Keratinocyte (primary cell): ENCODE data around the gene MZT2B. TPM values are rescaled to one million over a fixed set of nuclear protein-coding genes. Genes with fewer than 3 reads are reported as not detected.
"Not testable (repeated sequence)": the region's sequence is repeated elsewhere in the genome, so short reads cannot be mapped to it uniquely, and the experiment has no call there.

ENCODE experiments used
- DNase-seq: peaks from one replicate; pipeline ENCODE4 v3.0.0-alpha.2; 2011; ENCODE audit warnings: low read depth, missing footprints, low spot score
- FAIRE-seq: peaks from 2 replicates; lab custom pipeline; 2011; peaks lifted over from hg19 to GRCh38; lab: Jason Lieb, UNC
- H2AFZ ChIP-seq: 2 replicates; pipeline ENCODE4 v1.6.0; 2012; ENCODE audit warnings: low read length, control low read depth, inconsistent platforms; ENCODE audit not compliant: control insufficient read depth
- H3K27ac ChIP-seq: 2 replicates; pipeline ENCODE4 v1.5.1; 2011; ENCODE audit warnings: low read length; ENCODE audit not compliant: control insufficient read depth, insufficient read depth
- H3K27me3 ChIP-seq: 3 replicates; pipeline ENCODE4 v1.6.0; 2011; ENCODE audit warnings: low read length; ENCODE audit not compliant: control insufficient read depth, insufficient read depth; ENCODE audit errors: extremely low read depth
- H3K36me3 ChIP-seq, 2 experiments: 2 replicates in 1 of 2; 3 replicates in 1 of 2; pipeline ENCODE4 v1.5.1; 2011; ENCODE audit warnings: low read length in 2 of 2, mild to moderate bottlenecking in 1 of 2; ENCODE audit not compliant: control insufficient read depth in 2 of 2, insufficient read depth in 2 of 2; ENCODE audit errors: extremely low read depth in 1 of 2
- H3K4me1 ChIP-seq: 3 replicates; pipeline ENCODE4 v1.5.1; 2011; ENCODE audit warnings: low read length; ENCODE audit not compliant: control insufficient read depth, insufficient read depth; ENCODE audit errors: extremely low read depth
- H3K4me2 ChIP-seq: 3 replicates; pipeline ENCODE4 v1.6.0; 2011; ENCODE audit warnings: low read depth, low read length; ENCODE audit not compliant: control insufficient read depth, insufficient read depth; ENCODE audit errors: extremely low read depth
- H3K4me3 ChIP-seq, 3 experiments: fragments of 200-600 bp in 1 of 3; sonication (generic) in 1 of 3; 2 replicates in 2 of 3; 3 replicates in 1 of 3; pipeline ENCODE4 v1.5.1; 2011 to 2016; ENCODE audit warnings: low read length in 3 of 3, mild to moderate bottlenecking in 3 of 3, control low read depth in 2 of 3, inconsistent platforms in 1 of 3, low read depth in 1 of 3, mixed read lengths in 1 of 3, mixed run types in 1 of 3, moderate library complexity in 1 of 3; ENCODE audit not compliant: control insufficient read depth in 2 of 3, insufficient read depth in 2 of 3; ENCODE audit errors: extremely low read depth in 1 of 3
- H3K79me2 ChIP-seq: 2 replicates; pipeline ENCODE4 v1.6.0; 2012; ENCODE audit warnings: low read length; ENCODE audit not compliant: control insufficient read depth, insufficient read depth
- H3K9ac ChIP-seq: 3 replicates; pipeline ENCODE4 v1.6.0; 2011; ENCODE audit warnings: low read length; ENCODE audit not compliant: control insufficient read depth, insufficient read depth; ENCODE audit errors: extremely low read depth
- H3K9me1 ChIP-seq: 3 replicates; pipeline ENCODE4 v1.6.0; 2011; ENCODE audit warnings: low read length; ENCODE audit not compliant: control insufficient read depth, insufficient read depth; ENCODE audit errors: extremely low read depth
- H3K9me3 ChIP-seq: 2 replicates; pipeline ENCODE4 v1.5.1; 2012; ENCODE audit warnings: low read depth, low read length; ENCODE audit not compliant: control insufficient read depth
- H4K20me1 ChIP-seq: 3 replicates; pipeline ENCODE4 v1.6.0; 2011; ENCODE audit warnings: low read length; ENCODE audit not compliant: control insufficient read depth, insufficient read depth; ENCODE audit errors: extremely low read depth
- EZH2 ChIP-seq: IDR thresholded peaks from one replicate; pipeline ENCODE4 v1.6.1; 2012; ENCODE audit warnings: inconsistent platforms, mild to moderate bottlenecking, low read length, moderate library complexity
- dilution Hi-C: fragments of 300-500 bp; cut with MboI; formaldehyde crosslinking; loops from one replicate; pipeline ENCODE4 v1.7.0; 2020; ENCODE audit warnings: low sequenced_read_pairs; ENCODE audit not compliant: extremely low pct_ligation_motif_present
- polyA plus RNA-seq, 5 experiments: library from polyadenylated mRNA; depleted of rRNA in 3 of 5; stranded (reverse) in 3 of 5; stranded (forward) in 1 of 5; unstranded in 1 of 5; fragments of >200 nt; gene quantifications; 1 replicate in 1 of 5; 2 replicates in 3 of 5; 3 replicates in 1 of 5; pipeline versions ENCODE4 v1.2.1 to v1.2.3, GENCODE V29; 2011 to 2012; ENCODE audit warnings: missing spikeins in 2 of 5, low read depth in 1 of 5, low replicate concordance in 1 of 5
- TF ChIP-seq, protein P1 (sequence below), 3 experiments: IDR thresholded peaks in 1 of 3; conservative IDR thresholded peaks in 1 of 3; optimal IDR thresholded peaks in 1 of 3; 2 replicates in 2 of 3; 3 replicates in 1 of 3; pipeline versions ENCODE3 to v1.5.1; 2011; ENCODE audit warnings: low read length in 3 of 3, mild to moderate bottlenecking in 3 of 3, moderate library complexity in 2 of 3, control low read depth in 1 of 3, inconsistent platforms in 1 of 3; ENCODE audit not compliant: insufficient read depth in 2 of 3; ENCODE audit errors: extremely low read depth in 1 of 3

MZT2B gene
- polyA plus RNA-seq, 1 donor (not counting 4 experiments of a cell fraction or from before 2014, with no cell fraction given), result 133 TPM

DNA sequence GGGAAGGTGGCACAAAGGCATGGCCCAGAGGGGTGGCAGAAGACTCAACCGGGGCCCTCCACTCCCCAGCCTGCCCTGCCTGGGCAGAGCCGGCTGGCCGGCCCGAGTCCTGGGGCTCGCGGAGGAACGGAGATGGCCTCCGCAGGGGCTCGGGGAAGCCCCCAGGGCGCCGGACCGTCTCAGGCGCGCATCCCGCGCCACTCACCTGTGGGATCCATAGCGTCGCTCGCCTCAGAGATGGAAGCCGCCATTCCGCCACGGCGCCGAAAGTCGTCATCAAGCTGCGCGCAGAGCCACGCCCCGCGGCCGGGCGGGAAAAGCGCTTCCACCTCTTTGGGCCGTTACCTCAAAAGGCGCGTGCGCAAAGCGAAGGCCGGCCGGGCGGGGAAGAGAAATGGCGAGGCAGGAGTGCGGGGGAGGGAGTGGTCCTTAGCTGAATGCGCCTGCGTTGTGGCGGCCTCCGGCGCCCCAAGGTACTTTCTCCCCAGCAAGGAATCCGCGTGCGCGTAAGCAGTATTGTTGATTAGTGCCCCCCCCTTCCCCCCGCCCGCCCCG lies 660 bp upstream of the MZT2B start, which contains the start of gene SMPD4:
SMPD4 (minus strand) TSS at position 278 of the 555 bp plus-strand sequence. CDS start 5,010 bp downstream, outside the sequence.
- H3K79me2 ChIP-seq, result peaks cover 77% of the 10 kb centered on the region
- H2AFZ ChIP-seq, result peak within 1 kb of the TSS; percentile 92
- peaks cover 1 to 12% of the 10 kb centered on the region in 2 experiments for H3K36me3 ChIP-seq
- peaks cover 4% of the 10 kb centered on the region for H3K9me1 ChIP-seq
- dilution Hi-C loops, result no loop called here
- H3K9ac ChIP-seq, result peak within 1 kb of the TSS; percentile 92
- DNase-seq (peak; percentile 58), FAIRE-seq (no peak)
- H3K27ac ChIP-seq, result peak within 1 kb of the TSS; percentile 86
- no peaks in the 10 kb centered on the region for H3K9me3 ChIP-seq
- peaks cover 12% of the 10 kb centered on the region for H3K4me1 ChIP-seq
- TF ChIP-seq, protein P1, sequence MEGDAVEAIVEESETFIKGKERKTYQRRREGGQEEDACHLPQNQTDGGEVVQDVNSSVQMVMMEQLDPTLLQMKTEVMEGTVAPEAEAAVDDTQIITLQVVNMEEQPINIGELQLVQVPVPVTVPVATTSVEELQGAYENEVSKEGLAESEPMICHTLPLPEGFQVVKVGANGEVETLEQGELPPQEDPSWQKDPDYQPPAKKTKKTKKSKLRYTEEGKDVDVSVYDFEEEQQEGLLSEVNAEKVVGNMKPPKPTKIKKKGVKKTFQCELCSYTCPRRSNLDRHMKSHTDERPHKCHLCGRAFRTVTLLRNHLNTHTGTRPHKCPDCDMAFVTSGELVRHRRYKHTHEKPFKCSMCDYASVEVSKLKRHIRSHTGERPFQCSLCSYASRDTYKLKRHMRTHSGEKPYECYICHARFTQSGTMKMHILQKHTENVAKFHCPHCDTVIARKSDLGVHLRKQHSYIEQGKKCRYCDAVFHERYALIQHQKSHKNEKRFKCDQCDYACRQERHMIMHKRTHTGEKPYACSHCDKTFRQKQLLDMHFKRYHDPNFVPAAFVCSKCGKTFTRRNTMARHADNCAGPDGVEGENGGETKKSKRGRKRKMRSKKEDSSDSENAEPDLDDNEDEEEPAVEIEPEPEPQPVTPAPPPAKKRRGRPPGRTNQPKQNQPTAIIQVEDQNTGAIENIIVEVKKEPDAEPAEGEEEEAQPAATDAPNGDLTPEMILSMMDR (optimal IDR thresholded peaks at IDR 0.05 in 1 of 3, IDR thresholded peaks at IDR 0.05 in 1 of 3, conservative IDR thresholded peaks at IDR 0.05 in 1 of 3; ENCODE audit: extremely low read depth in 1 of 3, insufficient read depth in 2 of 3, low read length in 3 of 3), result no peak
- no peak for TF ChIP-seq EZH2
- peak within 1 kb of the TSS; percentile 88 to 99 (median 90) for H3K4me3 ChIP-seq
- H4K20me1 ChIP-seq, result no peaks in the 10 kb centered on the region
- peak within 1 kb of the TSS; percentile 93 for H3K4me2 ChIP-seq
- H3K27me3 ChIP-seq, result no peaks in the 10 kb centered on the region

GRCh38 chr2:130182826-130183511 lies 907 bp downstream of the MZT2B start:
- H3K36me3 ChIP-seq, result peaks cover under 1 to 12% of the 10 kb centered on the region in 2 experiments
- peaks cover 12% of the 10 kb centered on the region for H3K4me1 ChIP-seq
- H3K4me3 ChIP-seq, result peak overlapping the region; percentile 69 to 99 (median 74)
- H3K27me3 ChIP-seq, H3K9me1 ChIP-seq, H2AFZ ChIP-seq, H4K20me1 ChIP-seq, dilution Hi-C loops, DNase-seq, H3K9me3 ChIP-seq, FAIRE-seq: not testable (repeated sequence)
- peak overlapping the region; percentile 84 for H3K9ac ChIP-seq
- H3K4me2 ChIP-seq, result peak overlapping the region; percentile 85
- H3K79me2 ChIP-seq, result peaks cover 63% of the 10 kb centered on the region
- peak overlapping the region; percentile 66 for H3K27ac ChIP-seq
